Stromal cell of bone marrow (primary cell): ENCODE results near the gene MC5R.
"Not testable (repeated sequence)": the region's sequence is repeated elsewhere in the genome, so short reads cannot be mapped to it uniquely, and the experiment has no call there.

Experiments used
- DNase-seq: peaks from one replicate; pipeline ENCODE4 v3.0.0-alpha.2; 2012; ENCODE audit warnings: low read depth

The MC5R gene

GRCh38 chr18:13849791-13850190 is 25.8 kb downstream of the MC5R start:
- DNase-seq, result no peak

GRCh38 chr18:13862898-13863297 is 38.9 kb downstream of the MC5R start:
- not testable (repeated sequence) for DNase-seq

- DNase-seq, result no peak
These were observed 44.7 kb downstream of the MC5R start for GRCh38 chr18:13868501-13869271.

- no peak for DNase-seq
These were observed 47.8 kb downstream of the MC5R start for GRCh38 chr18:13871701-13872100.

GRCh38 chr18:13872373-13872772 is 48.4 kb downstream of the MC5R start:
- DNase-seq, result no peak

GRCh38 chr18:13872932-13873331 is 49.0 kb downstream of the MC5R start:
- DNase-seq, result no peak

GRCh38 chr18:13874558-13874957 is 50.6 kb downstream of the MC5R start:
- no peak for DNase-seq
